CD8-positive, alpha-beta memory T cell (primary cell): ENCODE measurements around the gene SETD3. TPM values are rescaled to one million over a fixed set of nuclear protein-coding genes. Genes with fewer than 3 reads are reported as not detected.
A peak's percentile ranks its signal among the peaks of the same experiment; 100 is the strongest.

Source experiments
- CTCF ChIA-PET: fragments of 350-600 bp; sonication (Branson Sonifier 250); formaldehyde crosslinking; loops from one replicate; lab custom pipeline; 2021; ENCODE audit warnings: antibody characterized with exemption; lab: Charles Lee
- POLR2A ChIA-PET: fragments of 350-600 bp; sonication (Branson Sonifier 250); formaldehyde crosslinking; loops from one replicate; lab custom pipeline; 2021; ENCODE audit warnings: antibody characterized with exemption; lab: Charles Lee
- DNase-seq, 5 donors: peaks; one replicate each; pipeline versions ENCODE4 v3.0.0 to v3.0.0-alpha.2; 2020 to 2022; ENCODE audit warnings: mixed read lengths in 1 of 5
- H3K27ac ChIP-seq: one replicate; pipeline ENCODE4 v1.7.0; 2013; ENCODE audit warnings: low read depth, mild to moderate bottlenecking, low read length, moderate library complexity
- H3K27me3 ChIP-seq: 2 replicates; pipeline ENCODE4 v1.7.0; 2013; ENCODE audit warnings: low read length, mild to moderate bottlenecking; ENCODE audit not compliant: insufficient read depth, poor library complexity, severe bottlenecking
- H3K36me3 ChIP-seq: 2 replicates; pipeline ENCODE4 v1.7.0; 2013; ENCODE audit warnings: mild to moderate bottlenecking, low read length, moderate library complexity; ENCODE audit not compliant: insufficient read depth
- H3K4me1 ChIP-seq: 2 replicates; pipeline ENCODE4 v1.7.0; 2013; ENCODE audit warnings: mild to moderate bottlenecking, low read length, moderate library complexity; ENCODE audit not compliant: insufficient read depth
- H3K4me3 ChIP-seq: 2 replicates; pipeline ENCODE4 v1.7.0; 2013; ENCODE audit warnings: mild to moderate bottlenecking, low read length
- H3K9me3 ChIP-seq: 2 replicates; pipeline ENCODE4 v1.7.0; 2013; ENCODE audit warnings: mild to moderate bottlenecking, low read length
- H3K27ac Mint-ChIP-seq, 8 donors: one replicate each; pipeline ENCODE4 v1.8.0; 2020 to 2021; ENCODE audit warnings: mixed read lengths in 8 of 8, mild to moderate bottlenecking in 6 of 8, inconsistent platforms in 3 of 8, moderate library complexity in 3 of 8
- H3K27me3 Mint-ChIP-seq, 2 donors: one replicate each; pipeline ENCODE4 v1.8.0; 2020 to 2021; ENCODE audit warnings: mixed read lengths in 2 of 2, mild to moderate bottlenecking in 1 of 2, moderate library complexity in 1 of 2
- H3K36me3 Mint-ChIP-seq, 3 donors: one replicate each; pipeline ENCODE4 v1.8.0; 2020 to 2021; ENCODE audit warnings: mixed read lengths in 3 of 3, inconsistent platforms in 1 of 3, mild to moderate bottlenecking in 1 of 3
- H3K4me1 Mint-ChIP-seq, 3 donors: one replicate each; pipeline ENCODE4 v1.8.0; 2020 to 2021; ENCODE audit warnings: mixed read lengths in 3 of 3, inconsistent platforms in 1 of 3, mild to moderate bottlenecking in 1 of 3
- H3K4me3 Mint-ChIP-seq, 7 donors: one replicate each; pipeline ENCODE4 v1.8.0; 2020 to 2021; ENCODE audit warnings: mixed read lengths in 7 of 7, mild to moderate bottlenecking in 6 of 7, moderate library complexity in 4 of 7, inconsistent platforms in 2 of 7
- H3K9me3 Mint-ChIP-seq, 5 donors: one replicate each; pipeline ENCODE4 v1.8.0; 2020 to 2022; ENCODE audit warnings: mixed read lengths in 5 of 5, mild to moderate bottlenecking in 3 of 5, moderate library complexity in 2 of 5, inconsistent platforms in 1 of 5
- polyA plus RNA-seq: library from polyadenylated mRNA; unstranded; fragments of 300-500 nt; fragmentation: Illumina TruSeq; gene quantifications from one replicate; pipeline ENCODE4 v1.2.3, GENCODE V29; 2021
- total RNA-seq, 2 experiments: library from RNA; stranded (reverse); gene quantifications; one replicate each; pipeline ENCODE4 v1.2.3, GENCODE V29; 2021

SETD3 gene
- total and polyA plus RNA-seq, 3 experiments from 2014 or later, result 52.1 to 57.9 (median 57.1) TPM

GRCh38 chr14:99413911-99414310, 66.7 kb downstream of the SETD3 start:
- no peaks in the 10 kb centered on the region for H3K9me3 ChIP-seq
- no peak overlapping the region for H3K27ac ChIP-seq
- Mint-ChIP-seq H3K36me3 (peaks cover 8 to 56% (median 17%) of the 10 kb centered on the region in 3 donors), H3K9me3 (no peaks in the 10 kb centered on the region), H3K27ac (no peak overlapping the region), H3K27me3 (no peaks in the 10 kb centered on the region), H3K4me1 (peaks cover 9 to 15% (median 10%) of the 10 kb centered on the region in 3 donors), H3K4me3 (no peak overlapping the region)
- H3K4me3 ChIP-seq, result no peak overlapping the region
- ChIA-PET CTCF (interaction anchor here (2.8 kb wide), 1 partner anchor 95 kb away, joined by 26 read pairs; no protein-coding TSS in a partner anchor), POLR2A (no interaction called here)
- peaks cover 5% of the 10 kb centered on the region for H3K4me1 ChIP-seq
- H3K36me3 ChIP-seq, result peaks cover 12% of the 10 kb centered on the region
- H3K27me3 ChIP-seq, result no peaks in the 10 kb centered on the region
- no peak for DNase-seq

GRCh38 chr14:99413172-99413571, 67.5 kb downstream of the SETD3 start:
- Histone ChIP-seq H3K27me3 (no peaks in the 10 kb centered on the region), H3K36me3 (peaks cover 12% of the 10 kb centered on the region), H3K27ac (no peak overlapping the region), H3K9me3 (no peaks in the 10 kb centered on the region), H3K4me3 (no peak overlapping the region), H3K4me1 (peaks cover 5% of the 10 kb centered on the region)
- H3K27ac Mint-ChIP-seq, result no peak overlapping the region
- H3K36me3 Mint-ChIP-seq, result peaks cover 8 to 62% (median 19%) of the 10 kb centered on the region in 3 donors
- H3K9me3 Mint-ChIP-seq, result no peaks in the 10 kb centered on the region
- POLR2A ChIA-PET, result no interaction called here
- H3K27me3 Mint-ChIP-seq, result no peaks in the 10 kb centered on the region
- H3K4me3 Mint-ChIP-seq, result no peak overlapping the region
- peaks cover 6 to 15% (median 7%) of the 10 kb centered on the region in 3 donors for H3K4me1 Mint-ChIP-seq
- no peak for DNase-seq
- CTCF ChIA-PET, result no interaction called here

GRCh38 chr14:99412117-99413061, 68.3 kb downstream of the SETD3 start:
- H3K9me3 ChIP-seq, result no peaks in the 10 kb centered on the region
- peaks cover 12% of the 10 kb centered on the region for H3K36me3 ChIP-seq
- peaks cover 6 to 15% (median 8%) of the 10 kb centered on the region in 3 donors for H3K4me1 Mint-ChIP-seq
- no peaks in the 10 kb centered on the region for H3K9me3 Mint-ChIP-seq
- ChIA-PET POLR2A (no interaction called here), CTCF (interaction anchor here (1.4 kb wide), 1 partner anchor 9 kb away, joined by 4 read pairs; no protein-coding TSS in a partner anchor)
- no peak overlapping the region for H3K27ac ChIP-seq
- DNase-seq, result no peak
- H3K4me3 Mint-ChIP-seq, result no peak overlapping the region
- no peaks in the 10 kb centered on the region for H3K27me3 ChIP-seq
- no peak overlapping the region for H3K4me3 ChIP-seq
- H3K27ac Mint-ChIP-seq, result peak overlapping the region in 3 of 8 donors; percentile 37 to 80 (median 59)
- H3K27me3 Mint-ChIP-seq, result no peaks in the 10 kb centered on the region
- H3K4me1 ChIP-seq, result peaks cover 5% of the 10 kb centered on the region
- H3K36me3 Mint-ChIP-seq, result peaks cover 8 to 70% (median 23%) of the 10 kb centered on the region in 3 donors

GRCh38 chr14:99410019-99410418, 70.6 kb downstream of the SETD3 start:
- no peaks in the 10 kb centered on the region for H3K27me3 Mint-ChIP-seq
- H3K9me3 ChIP-seq, result no peaks in the 10 kb centered on the region
- ChIA-PET CTCF (no interaction called here), POLR2A (no interaction called here)
- no peak overlapping the region for H3K4me3 ChIP-seq
- no peaks in the 10 kb centered on the region for H3K27me3 ChIP-seq
- H3K36me3 Mint-ChIP-seq, result peaks cover 8 to 91% (median 32%) of the 10 kb centered on the region in 3 donors
- peaks cover 16% of the 10 kb centered on the region for H3K36me3 ChIP-seq
- H3K4me1 ChIP-seq, result no peaks in the 10 kb centered on the region
- H3K27ac Mint-ChIP-seq, result peak overlapping the region in 3 of 8 donors; percentile 22 to 90 (median 69)
- H3K9me3 Mint-ChIP-seq, result no peaks in the 10 kb centered on the region
- no peak overlapping the region for H3K4me3 Mint-ChIP-seq
- no peak for DNase-seq
- peaks cover 0 to 8% (median 4%) of the 10 kb centered on the region in 3 donors for H3K4me1 Mint-ChIP-seq
- H3K27ac ChIP-seq, result no peak overlapping the region

GRCh38 chr14:99408971-99409289, 71.7 kb downstream of the SETD3 start:
- Histone ChIP-seq H3K4me3 (no peak overlapping the region), H3K9me3 (no peaks in the 10 kb centered on the region), H3K36me3 (peaks cover 22% of the 10 kb centered on the region), H3K4me1 (no peaks in the 10 kb centered on the region), H3K27ac (no peak overlapping the region), H3K27me3 (no peaks in the 10 kb centered on the region)
- Mint-ChIP-seq H3K27me3 (no peaks in the 10 kb centered on the region), H3K4me3 (no peak overlapping the region), H3K27ac (peak overlapping the region in 2 of 8 donors; percentile 6 to 38), H3K9me3 (no peaks in the 10 kb centered on the region), H3K36me3 (peaks cover 8 to 95% (median 36%) of the 10 kb centered on the region in 3 donors), H3K4me1 (peaks cover 0 to 8% (median 4%) of the 10 kb centered on the region in 3 donors)
- ChIA-PET POLR2A (no interaction called here), CTCF (no interaction called here)
- no peak for DNase-seq

GRCh38 chr14:99408286-99408970, 72.2 kb downstream of the SETD3 start:
- no peak overlapping the region for H3K4me3 Mint-ChIP-seq
- POLR2A ChIA-PET, result no interaction called here
- no peaks in the 10 kb centered on the region for H3K9me3 ChIP-seq
- no peaks in the 10 kb centered on the region for H3K27me3 ChIP-seq
- no peaks in the 10 kb centered on the region for H3K27me3 Mint-ChIP-seq
- peak overlapping the region in 2 of 8 donors; percentile 6 to 47 for H3K27ac Mint-ChIP-seq
- no peak for DNase-seq
- H3K27ac ChIP-seq, result no peak overlapping the region
- CTCF ChIA-PET, result no interaction called here
- H3K9me3 Mint-ChIP-seq, result no peaks in the 10 kb centered on the region
- peaks cover 22% of the 10 kb centered on the region for H3K36me3 ChIP-seq
- H3K4me1 Mint-ChIP-seq, result peaks cover 0 to 8% (median 4%) of the 10 kb centered on the region in 3 donors
- H3K4me1 ChIP-seq, result no peaks in the 10 kb centered on the region
- no peak overlapping the region for H3K4me3 ChIP-seq
- H3K36me3 Mint-ChIP-seq, result peaks cover 8 to 94% (median 36%) of the 10 kb centered on the region in 3 donors

- POLR2A ChIA-PET, result no interaction called here
Measured at GRCh38 chr14:99407416-99407815, 73.2 kb downstream of the SETD3 start.

More at GRCh38 chr14:99407416-99407815, 73.2 kb downstream of the SETD3 start:
- H3K4me1 Mint-ChIP-seq, result peaks cover 3 to 4% (median 4%) of the 10 kb centered on the region in 3 donors
- Histone ChIP-seq H3K4me1 (no peaks in the 10 kb centered on the region), H3K9me3 (no peaks in the 10 kb centered on the region), H3K27ac (no peak overlapping the region), H3K27me3 (no peaks in the 10 kb centered on the region), H3K36me3 (peaks cover 21% of the 10 kb centered on the region), H3K4me3 (no peak overlapping the region)
- no peak for DNase-seq
- CTCF ChIA-PET, result interaction anchor here (1.4 to 1.8 kb wide), 2 partner anchors 8 to 18 kb away, joined by 5 read pairs; no protein-coding TSS in a partner anchor
- peak overlapping the region in 1 of 8 donors; percentile 55 for H3K27ac Mint-ChIP-seq
- H3K4me3 Mint-ChIP-seq, result no peak overlapping the region
- H3K36me3 Mint-ChIP-seq, result peaks cover 8 to 94% (median 37%) of the 10 kb centered on the region in 3 donors
- H3K9me3 Mint-ChIP-seq, result no peaks in the 10 kb centered on the region
- H3K27me3 Mint-ChIP-seq, result no peaks in the 10 kb centered on the region
